SK-N-SH treated with all-trans-retinoic acid at 6 μM for 48 hours (cell line): ENCODE data around the gene ATP1B3.

Experiments used
- ZFP3 ChIP-seq: fragments of 250-450 bp; sonication (Bioruptor Pico); IDR thresholded peaks from 2 replicates; pipeline ENCODE4 v1.5.0; 2020; ENCODE audit warnings: mild to moderate bottlenecking, moderate library complexity
- ZNF565 ChIP-seq: fragments of 450-650 bp; formaldehyde crosslinking; conservative IDR thresholded peaks from 2 replicates; pipeline ENCODE4 v1.5.0; 2020; ENCODE audit warnings: low read depth, mild to moderate bottlenecking, moderate library complexity
- TF ChIP-seq, protein P1 (sequence below): fragments of 250-450 bp; sonication (Bioruptor Pico); IDR thresholded peaks from 2 replicates; pipeline ENCODE4 v1.8.0; 2021; ENCODE audit warnings: low read depth, mild to moderate bottlenecking, moderate library complexity, borderline replicate concordance
- TF ChIP-seq, protein P2 (sequence below): fragments of 250-450 bp; sonication (Bioruptor Pico); IDR thresholded peaks from 2 replicates; pipeline ENCODE4 v1.8.0; 2020; ENCODE audit warnings: mild to moderate bottlenecking, moderate library complexity, borderline replicate concordance

DNA sequence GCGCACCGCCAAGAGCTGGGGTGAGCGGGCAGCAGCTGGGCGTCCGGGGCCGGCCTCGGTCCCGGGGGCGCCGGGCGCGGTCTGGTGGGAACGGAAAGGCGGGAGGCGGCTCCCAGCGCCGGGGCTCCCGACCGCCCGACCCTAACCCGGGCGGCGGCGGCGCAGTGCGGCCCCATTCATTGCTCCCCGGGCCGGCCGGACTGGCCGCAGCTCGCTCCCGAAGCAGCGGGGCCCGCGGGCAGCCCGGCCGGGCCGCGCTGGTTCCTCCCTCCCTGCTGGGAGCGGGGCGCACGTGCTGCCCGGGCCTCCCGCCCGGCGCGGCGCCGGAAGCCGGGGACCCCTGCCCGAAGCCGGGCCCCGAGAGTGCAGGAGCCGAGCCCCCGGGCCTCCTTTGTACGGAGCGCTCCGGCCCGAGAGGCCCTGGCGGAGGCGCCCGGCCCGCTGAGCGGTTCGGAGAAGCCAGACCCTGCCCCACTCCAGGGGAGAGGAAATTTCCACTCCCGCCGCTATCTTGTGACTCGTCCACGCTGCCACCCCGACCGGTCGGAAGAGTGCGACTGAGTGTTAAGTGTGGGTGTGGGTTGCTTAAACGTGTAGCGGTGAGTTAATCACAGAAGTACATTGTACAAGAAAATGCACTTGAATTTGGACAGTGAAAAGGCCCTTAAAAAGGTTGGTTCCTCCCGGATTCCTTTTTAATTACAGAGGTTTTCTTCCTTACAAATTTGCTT lies 613 bp downstream of the ATP1B3 start:
- TF ChIP-seq ZNF565 (CRISPR knock-in tag) (no peak), ZFP3 (no peak)
- TF ChIP-seq, protein P1, sequence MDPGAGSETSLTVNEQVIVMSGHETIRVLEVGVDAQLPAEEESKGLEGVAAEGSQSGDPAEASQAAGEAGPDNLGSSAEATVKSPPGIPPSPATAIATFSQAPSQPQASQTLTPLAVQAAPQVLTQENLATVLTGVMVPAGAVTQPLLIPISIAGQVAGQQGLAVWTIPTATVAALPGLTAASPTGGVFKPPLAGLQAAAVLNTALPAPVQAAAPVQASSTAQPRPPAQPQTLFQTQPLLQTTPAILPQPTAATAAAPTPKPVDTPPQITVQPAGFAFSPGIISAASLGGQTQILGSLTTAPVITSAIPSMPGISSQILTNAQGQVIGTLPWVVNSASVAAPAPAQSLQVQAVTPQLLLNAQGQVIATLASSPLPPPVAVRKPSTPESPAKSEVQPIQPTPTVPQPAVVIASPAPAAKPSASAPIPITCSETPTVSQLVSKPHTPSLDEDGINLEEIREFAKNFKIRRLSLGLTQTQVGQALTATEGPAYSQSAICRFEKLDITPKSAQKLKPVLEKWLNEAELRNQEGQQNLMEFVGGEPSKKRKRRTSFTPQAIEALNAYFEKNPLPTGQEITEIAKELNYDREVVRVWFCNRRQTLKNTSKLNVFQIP (CRISPR knock-in tag) = no peak
- TF ChIP-seq, protein P2, sequence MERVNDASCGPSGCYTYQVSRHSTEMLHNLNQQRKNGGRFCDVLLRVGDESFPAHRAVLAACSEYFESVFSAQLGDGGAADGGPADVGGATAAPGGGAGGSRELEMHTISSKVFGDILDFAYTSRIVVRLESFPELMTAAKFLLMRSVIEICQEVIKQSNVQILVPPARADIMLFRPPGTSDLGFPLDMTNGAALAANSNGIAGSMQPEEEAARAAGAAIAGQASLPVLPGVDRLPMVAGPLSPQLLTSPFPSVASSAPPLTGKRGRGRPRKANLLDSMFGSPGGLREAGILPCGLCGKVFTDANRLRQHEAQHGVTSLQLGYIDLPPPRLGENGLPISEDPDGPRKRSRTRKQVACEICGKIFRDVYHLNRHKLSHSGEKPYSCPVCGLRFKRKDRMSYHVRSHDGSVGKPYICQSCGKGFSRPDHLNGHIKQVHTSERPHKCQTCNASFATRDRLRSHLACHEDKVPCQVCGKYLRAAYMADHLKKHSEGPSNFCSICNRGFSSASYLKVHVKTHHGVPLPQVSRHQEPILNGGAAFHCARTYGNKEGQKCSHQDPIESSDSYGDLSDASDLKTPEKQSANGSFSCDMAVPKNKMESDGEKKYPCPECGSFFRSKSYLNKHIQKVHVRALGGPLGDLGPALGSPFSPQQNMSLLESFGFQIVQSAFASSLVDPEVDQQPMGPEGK (CRISPR knock-in tag) = no peak
